ENCODE measurements around the gene EEPD1. TPM values are rescaled to one million over a fixed set of nuclear protein-coding genes. Genes with fewer than 3 reads are reported as not detected.
"Not testable (repeated sequence)": the region's sequence is repeated elsewhere in the genome, so short reads cannot be mapped to it uniquely, and the experiment has no call there.

Gene EEPD1
- total RNA-seq, 4 donors from 2014 or later: 2.2 to 9.3 (median 6.2) TPM

- peak overlapping the region in 1 of 3 donors; percentile 30 for H3K27ac ChIP-seq
- peaks cover 0 to 18% of the 10 kb centered on the region in 2 donors for H3K4me1 ChIP-seq
- no peaks in the 10 kb centered on the region for H3K9me3 ChIP-seq
- no peak overlapping the region for H3K4me3 ChIP-seq (replicated peaks in 1 of 3)
- WGBS, 2 donors: 72 to 75% methylated on average over 5 of the region's 5 CpGs
- intact Hi-C loops (cut with DNase I): no loop called here
- DNase-seq: no peak
- TF ChIP-seq CTCF (IDR thresholded peaks at IDR 0.05): no peak
- no peak for TF ChIP-seq POLR2A (IDR thresholded peaks at IDR 0.05)
- no peaks in the 10 kb centered on the region for H3K36me3 ChIP-seq
- H3K27me3 ChIP-seq: no peaks in the 10 kb centered on the region
These were observed 36.5 kb upstream of the EEPD1 start for GRCh38 chr7:36116347-36117202.

- intact Hi-C loops (cut with DNase I): no loop called here
- Histone ChIP-seq H3K27ac (no peak overlapping the region), H3K4me3 (replicated peaks in 1 of 3) (no peak overlapping the region), H3K36me3 (no peaks in the 10 kb centered on the region), H3K9me3 (no peaks in the 10 kb centered on the region), H3K27me3 (no peaks in the 10 kb centered on the region), H3K4me1 (peaks cover 0 to 18% of the 10 kb centered on the region in 2 donors)
- no peak for TF ChIP-seq POLR2A (IDR thresholded peaks at IDR 0.05)
- no peak for TF ChIP-seq CTCF (IDR thresholded peaks at IDR 0.05)
- WGBS, 2 donors: 83 to 92% methylated on average over 6 of the region's 6 CpGs
- no peak for DNase-seq
These were observed 35.7 kb upstream of the EEPD1 start for GRCh38 chr7:36117203-36117840.

GRCh38 chr7:36118344-36118743 is 34.7 kb upstream of the EEPD1 start:
- DNase-seq: no peak
- Histone ChIP-seq H3K27ac (no peak overlapping the region), H3K36me3 (no peaks in the 10 kb centered on the region), H3K27me3 (no peaks in the 10 kb centered on the region), H3K4me1 (peaks cover 0 to 18% of the 10 kb centered on the region in 2 donors), H3K9me3 (no peaks in the 10 kb centered on the region), H3K4me3 (replicated peaks in 1 of 3) (no peak overlapping the region)
- TF ChIP-seq CTCF (IDR thresholded peaks at IDR 0.05) (no peak), POLR2A (IDR thresholded peaks at IDR 0.05) (no peak)
- WGBS, 2 donors: 93 to 100% methylated on average over 1 of the region's 1 CpG
- intact Hi-C loops (cut with DNase I): no loop called here

- Histone ChIP-seq H3K36me3 (no peaks in the 10 kb centered on the region), H3K27ac (no peak overlapping the region), H3K9me3 (no peaks in the 10 kb centered on the region), H3K4me1 (peaks cover 0 to 18% of the 10 kb centered on the region in 2 donors), H3K4me3 (replicated peaks in 1 of 3) (no peak overlapping the region), H3K27me3 (no peaks in the 10 kb centered on the region)
- no peak for DNase-seq
- WGBS, 2 donors: 81 to 87% methylated on average over 6 of the region's 6 CpGs
- TF ChIP-seq CTCF (IDR thresholded peaks at IDR 0.05) (no peak), POLR2A (IDR thresholded peaks at IDR 0.05) (no peak)
- intact Hi-C loops (cut with DNase I): no loop called here
These were observed 33.9 kb upstream of the EEPD1 start for GRCh38 chr7:36119005-36119706.

- H3K36me3 ChIP-seq; H3K27ac ChIP-seq; H3K4me3 ChIP-seq (replicated peaks in 1 of 3); intact Hi-C loops (cut with DNase I); H3K27me3 ChIP-seq; H3K9me3 ChIP-seq: not testable (repeated sequence)
- peaks cover 0 to 18% of the 10 kb centered on the region in 2 donors for H3K4me1 ChIP-seq
- WGBS, 2 donors: 75 to 90% methylated on average over 9 to 11 of the region's 13 CpGs
- DNase-seq: peak in 1 of 2 donors; percentile 20
These were observed 32.9 kb upstream of the EEPD1 start for GRCh38 chr7:36119983-36120646.

GRCh38 chr7:36125630-36126029 is 27.4 kb upstream of the EEPD1 start:
- H3K27me3 ChIP-seq; H3K4me3 ChIP-seq (replicated peaks in 1 of 3); intact Hi-C loops (cut with DNase I); H3K4me1 ChIP-seq; H3K36me3 ChIP-seq; H3K9me3 ChIP-seq; H3K27ac ChIP-seq; DNase-seq: not testable (repeated sequence)
- 94 to 99% methylated on average over 2 of the region's 2 CpGs for WGBS, 2 donors

Data from thyroid gland (tissue), 4 donors.